ENCODE measurements around the gene CDH23. TPM values are rescaled to one million over a fixed set of nuclear protein-coding genes. Genes with fewer than 3 reads are reported as not detected.

CDH23 gene
- total and polyA plus RNA-seq, 9 of the 15 experiments (the other 6 are each of a cell fraction or from before 2014, with no cell fraction given) = 0.18 to 1.2 (median 0.47) TPM

GRCh38 chr10:71433768-71434744, 37.3 kb downstream of the CDH23 start:
- in situ Hi-C loops (cut with MboI) = no loop called here
- CTCF ChIA-PET (ENCODE audit: low intra/inter-chr PET ratio) = no interaction called here
- H2AFZ ChIP-seq (ENCODE audit: low read depth, low read length) = no peak overlapping the region
- H3K4me3 ChIP-seq = no peak overlapping the region
- no peaks in the 10 kb centered on the region for H3K36me3 ChIP-seq (ENCODE audit: control insufficient read depth, insufficient read depth, low read length)
- FAIRE-seq = no peak
- no peaks in the 10 kb centered on the region for H3K9me3 ChIP-seq (replicated peaks; ENCODE audit: control insufficient read depth, insufficient read depth, low read depth, low read length)
- H3K4me2 ChIP-seq (ENCODE audit: insufficient read depth, low read length) = no peak overlapping the region
- intact Hi-C loops (cut with micrococcal nuclease) = no loop called here
- peaks cover 38 to 76% of the 10 kb centered on the region in 2 experiments for H3K27me3 ChIP-seq (ENCODE audit: control insufficient read depth in 2 of 2, insufficient read depth in 2 of 2, low read length in 2 of 2)
- no peak for DNase-seq (ENCODE audit: extremely low read depth in 1 of 4, low spot score in 3 of 4)
- WGBS (ENCODE audit: insufficient coverage, low coverage, missing lambda C conversion rate) = 2% methylated on average over 10 of the region's 10 CpGs
- no peaks in the 10 kb centered on the region for H3K4me1 ChIP-seq (replicated peaks in 1 of 2; ENCODE audit: control insufficient read depth in 2 of 2, insufficient read depth in 2 of 2, low read length in 2 of 2)
- POLR2A ChIA-PET = no interaction called here
- H3K27ac ChIP-seq (ENCODE audit: extremely low read depth, low read depth, low read length) = no peak overlapping the region
- no peak overlapping the region for H3K9ac ChIP-seq (ENCODE audit: insufficient read depth in 1 of 2, low read depth in 2 of 2, low read length in 2 of 2)
- no TSS peak for BruUV-seq (replicated peaks)
- no peaks in the 10 kb centered on the region for H3K79me2 ChIP-seq (ENCODE audit: control insufficient read depth, insufficient read depth, low read length)
- ATAC-seq = no peak
- H3K9me1 ChIP-seq (ENCODE audit: control insufficient read depth, insufficient read depth, low read length) = no peaks in the 10 kb centered on the region
- TF ChIP-seq ZNF280B (CRISPR knock-in tag; IDR thresholded peaks at IDR 0.05) = no peak
- TF ChIP-seq ZFP91 (CRISPR knock-in tag; IDR thresholded peaks at IDR 0.05) = no peak
- TF ChIP-seq ZKSCAN1 (IDR thresholded peaks at IDR 0.05; ENCODE audit: low read depth, low read length) = peak; percentile 80
- no peak for TF ChIP-seq POLR2AphosphoS5 (IDR thresholded peaks at IDR 0.05; ENCODE audit: control insufficient read depth, insufficient read depth, low read depth, low read length)
- TF ChIP-seq RB1 (IDR thresholded peaks at IDR 0.05; ENCODE audit: low read depth) = no peak
- H4K20me1 ChIP-seq (replicated peaks; ENCODE audit: control insufficient read depth, insufficient read depth, low read length) = peaks cover 13% of the 10 kb centered on the region; the same call in 1 of the 2 replicates
